PC-9 (cell line): Measurements from ENCODE around the gene EBP. TPM values are rescaled to one million over a fixed set of nuclear protein-coding genes. Genes with fewer than 3 reads are reported as not detected.
"Not testable (repeated sequence)": the region's sequence is repeated elsewhere in the genome, so short reads cannot be mapped to it uniquely, and the experiment has no call there.

Experiments used
- BruUV-seq: library from RNA; stranded (reverse); fragments of 400-500 nt; replicated peaks from 2 replicates; lab custom pipeline; 2021; lab: Mats Ljungman, UMichigan
- CTCF ChIA-PET: fragments of 300-600 bp; sonication (Branson Sonifier 250); formaldehyde crosslinking; loops from one replicate; lab custom pipeline; 2022; ENCODE audit warnings: antibody characterized with exemption; lab: Charles Lee
- POLR2A ChIA-PET: fragments of 300-600 bp; sonication (Branson Sonifier 250); formaldehyde crosslinking; loops from one replicate; lab custom pipeline; 2022; ENCODE audit warnings: antibody characterized with exemption; ENCODE audit not compliant: unreplicated experiment; lab: Charles Lee
- DNase-seq, 2 experiments: peaks; one replicate each; pipeline versions ENCODE4 v3.0.0 to v3.0.0-alpha.2; 2015 to 2022; ENCODE audit warnings: mixed read lengths in 1 of 2
- H2AFZ ChIP-seq: fragments of 200-600 bp; sonication (generic); 2 replicates; pipeline ENCODE4 v1.8.1; 2017; ENCODE audit warnings: antibody characterized with exemption
- H3F3A ChIP-seq: fragments of 200-600 bp; sonication (generic); 2 replicates; pipeline ENCODE4 v1.8.1; 2017; ENCODE audit warnings: antibody characterized with exemption, mild to moderate bottlenecking, low read depth; ENCODE audit not compliant: insufficient read depth
- H3K27ac ChIP-seq: fragments of 200-600 bp; sonication (generic); 2 replicates; pipeline ENCODE4 v1.6.1; 2016; ENCODE audit warnings: mixed run types
- H3K27me3 ChIP-seq: fragments of 200-600 bp; sonication (generic); 2 replicates; pipeline ENCODE4 v1.6.1; 2016; ENCODE audit warnings: low read depth, mixed run types; ENCODE audit not compliant: insufficient read depth
- H3K36me3 ChIP-seq: fragments of 200-600 bp; sonication (generic); 2 replicates; pipeline ENCODE4 v1.6.1; 2016; ENCODE audit warnings: low read depth, mixed run types
- H3K4me1 ChIP-seq: fragments of 200-600 bp; sonication (generic); replicated peaks from 2 replicates; pipeline ENCODE4 v1.6.1; 2016; ENCODE audit warnings: mixed run types; ENCODE audit not compliant: insufficient read depth
- H3K4me2 ChIP-seq: fragments of 200-600 bp; sonication (generic); 2 replicates; pipeline ENCODE4 v1.6.1; 2017; ENCODE audit warnings: mixed run types
- H3K4me3 ChIP-seq: fragments of 200-600 bp; sonication (generic); 2 replicates; pipeline ENCODE4 v1.6.1; 2016; ENCODE audit warnings: mixed run types
- H3K79me2 ChIP-seq: fragments of 200-600 bp; sonication (generic); 2 replicates; pipeline ENCODE4 v1.6.1; 2017; ENCODE audit warnings: low read depth, mixed run types
- H3K9me2 ChIP-seq: fragments of 200-600 bp; sonication (generic); 2 replicates; pipeline ENCODE4 v1.8.1; 2017; ENCODE audit warnings: mild to moderate bottlenecking; ENCODE audit not compliant: insufficient read depth
- H3K9me3 ChIP-seq: fragments of 200-600 bp; sonication (generic); 2 replicates; pipeline ENCODE4 v1.8.1; 2016; ENCODE audit warnings: low read depth; ENCODE audit not compliant: insufficient read depth
- H4K20me1 ChIP-seq: fragments of 200-600 bp; sonication (generic); 2 replicates; pipeline ENCODE4 v1.8.1; 2017; ENCODE audit not compliant: insufficient read depth
- EZH2 ChIP-seq: fragments of 200-600 bp; sonication (generic); IDR thresholded peaks from 2 replicates; pipeline ENCODE4 v1.8.0; 2017; ENCODE audit warnings: antibody characterized with exemption, low read depth
- intact Hi-C: fragments of 100-400 bp; cut with micrococcal nuclease; formaldehyde crosslinking; loops from one replicate; pipeline ENCODE4 v1.10.0; 2022; ENCODE audit not compliant: unreplicated experiment
- total RNA-seq: library from RNA; stranded (reverse); gene quantifications from 2 replicates; pipeline ENCODE4 v1.2.3, GENCODE V29; 2021
- TF ChIP-seq, protein P1 (sequence below): fragments of 200-600 bp; sonication (generic); conservative IDR thresholded peaks from 2 replicates; pipeline ENCODE4 v1.6.1; 2017; ENCODE audit warnings: mixed run types, antibody characterized with exemption, mild to moderate bottlenecking, moderate library complexity

Gene EBP
- total RNA-seq, 1 experiment from 2014 or later = 113 TPM

DNA sequence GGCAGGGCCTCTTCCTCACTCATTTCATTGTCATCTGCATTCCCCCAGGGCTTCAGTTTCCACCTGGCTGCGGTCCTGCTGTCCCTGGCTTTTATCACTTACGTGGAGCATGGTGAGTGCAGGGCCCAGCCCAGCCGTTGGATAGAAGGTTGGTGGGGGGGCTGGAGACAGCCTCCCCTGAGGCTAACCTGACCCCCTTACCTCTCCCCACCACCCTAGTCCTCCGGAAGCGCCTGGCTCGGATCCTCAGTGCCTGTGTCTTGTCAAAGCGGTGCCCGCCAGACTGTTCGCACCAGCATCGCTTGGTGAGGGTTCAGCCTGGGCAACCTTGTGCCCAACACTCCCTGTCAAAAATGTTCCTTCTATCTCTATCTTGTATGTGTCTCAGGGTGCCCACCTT is 5.8 kb upstream of the EBP start:
- intact Hi-C loops = no loop called here
- H3F3A ChIP-seq = no peaks in the 10 kb centered on the region
- H3K36me3 ChIP-seq = no peaks in the 10 kb centered on the region
- no peaks in the 10 kb centered on the region for H3K9me3 ChIP-seq
- POLR2A ChIA-PET = no interaction called here
- no peak for DNase-seq
- H4K20me1 ChIP-seq = no peaks in the 10 kb centered on the region
- no peaks in the 10 kb centered on the region for H3K4me1 ChIP-seq
- H3K27ac ChIP-seq = no peak overlapping the region
- H3K4me3 ChIP-seq = no peak overlapping the region
- H3K79me2 ChIP-seq = no peaks in the 10 kb centered on the region
- TF ChIP-seq, protein P1, sequence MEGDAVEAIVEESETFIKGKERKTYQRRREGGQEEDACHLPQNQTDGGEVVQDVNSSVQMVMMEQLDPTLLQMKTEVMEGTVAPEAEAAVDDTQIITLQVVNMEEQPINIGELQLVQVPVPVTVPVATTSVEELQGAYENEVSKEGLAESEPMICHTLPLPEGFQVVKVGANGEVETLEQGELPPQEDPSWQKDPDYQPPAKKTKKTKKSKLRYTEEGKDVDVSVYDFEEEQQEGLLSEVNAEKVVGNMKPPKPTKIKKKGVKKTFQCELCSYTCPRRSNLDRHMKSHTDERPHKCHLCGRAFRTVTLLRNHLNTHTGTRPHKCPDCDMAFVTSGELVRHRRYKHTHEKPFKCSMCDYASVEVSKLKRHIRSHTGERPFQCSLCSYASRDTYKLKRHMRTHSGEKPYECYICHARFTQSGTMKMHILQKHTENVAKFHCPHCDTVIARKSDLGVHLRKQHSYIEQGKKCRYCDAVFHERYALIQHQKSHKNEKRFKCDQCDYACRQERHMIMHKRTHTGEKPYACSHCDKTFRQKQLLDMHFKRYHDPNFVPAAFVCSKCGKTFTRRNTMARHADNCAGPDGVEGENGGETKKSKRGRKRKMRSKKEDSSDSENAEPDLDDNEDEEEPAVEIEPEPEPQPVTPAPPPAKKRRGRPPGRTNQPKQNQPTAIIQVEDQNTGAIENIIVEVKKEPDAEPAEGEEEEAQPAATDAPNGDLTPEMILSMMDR = no peak
- TF ChIP-seq EZH2 = no peak
- CTCF ChIA-PET = no interaction called here
- H3K9me2 ChIP-seq = no peaks in the 10 kb centered on the region
- H3K27me3 ChIP-seq = no peaks in the 10 kb centered on the region
- H3K4me2 ChIP-seq = no peak overlapping the region
- no peak overlapping the region for H2AFZ ChIP-seq
- no TSS peak for BruUV-seq

DNA sequence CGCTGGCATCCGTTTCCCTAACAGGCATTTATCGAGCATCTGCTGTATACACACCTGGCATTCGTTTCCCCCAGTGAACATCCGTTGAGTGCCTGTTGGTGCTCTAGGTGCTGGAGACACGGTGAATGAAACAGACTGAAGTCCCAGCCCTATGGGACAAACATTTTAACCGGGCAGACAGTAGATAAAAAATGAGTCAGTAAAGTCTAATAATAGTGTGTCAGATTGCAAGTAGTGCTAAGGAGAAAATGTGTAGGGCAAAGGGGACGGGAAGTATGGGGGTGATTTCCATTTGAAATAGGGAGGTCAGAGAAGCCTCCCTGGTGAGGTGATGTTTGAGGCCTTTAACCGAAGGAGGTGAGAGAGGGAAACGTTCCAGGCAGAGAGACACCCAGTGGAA is 5.3 kb upstream of the EBP start:
- no peak for DNase-seq
- Histone ChIP-seq H3K79me2 (no peaks in the 10 kb centered on the region), H3K9me2 (no peaks in the 10 kb centered on the region), H3K27me3 (no peaks in the 10 kb centered on the region), H2AFZ (no peak overlapping the region), H4K20me1 (no peaks in the 10 kb centered on the region), H3K4me1 (no peaks in the 10 kb centered on the region), H3K9me3 (no peaks in the 10 kb centered on the region), H3K27ac (no peak overlapping the region), H3K36me3 (no peaks in the 10 kb centered on the region), H3K4me2 (no peak overlapping the region), H3F3A (no peaks in the 10 kb centered on the region), H3K4me3 (no peak overlapping the region)
- ChIA-PET POLR2A (no interaction called here), CTCF (no interaction called here)
- TF ChIP-seq EZH2 = no peak
- TF ChIP-seq, protein P1 = no peak
- no TSS peak for BruUV-seq
- intact Hi-C loops = no loop called here

DNA sequence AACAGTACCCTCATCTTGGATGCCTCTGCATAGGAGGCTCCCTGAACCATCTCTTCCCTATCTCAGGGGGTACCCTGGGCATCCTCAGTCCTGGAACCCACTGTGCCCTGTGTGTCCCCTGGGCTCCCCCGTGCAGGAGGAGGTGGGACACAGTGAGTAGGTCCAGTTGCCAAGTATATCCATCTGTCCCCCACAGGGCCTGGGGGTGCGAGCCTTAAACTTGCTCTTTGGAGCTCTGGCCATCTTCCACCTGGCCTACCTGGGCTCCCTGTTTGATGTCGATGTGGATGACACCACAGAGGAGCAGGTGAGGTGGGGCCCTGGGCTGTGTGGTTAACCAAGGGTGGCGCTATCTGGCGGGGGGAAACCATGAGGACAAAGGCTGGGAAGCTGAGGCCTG is 4.6 kb upstream of the EBP start:
- H3K4me2 ChIP-seq = no peak overlapping the region
- no peak overlapping the region for H2AFZ ChIP-seq
- H3K4me1 ChIP-seq = no peaks in the 10 kb centered on the region
- no peaks in the 10 kb centered on the region for H3K9me3 ChIP-seq
- CTCF ChIA-PET = no interaction called here
- H3F3A ChIP-seq = no peaks in the 10 kb centered on the region
- H3K79me2 ChIP-seq = 0 out of 2 replicates have a peak, but pooled peaks cover under 1% of the 10 kb centered on the region
- BruUV-seq = no TSS peak
- intact Hi-C loops = no loop called here
- H4K20me1 ChIP-seq = no peaks in the 10 kb centered on the region
- H3K27me3 ChIP-seq = no peaks in the 10 kb centered on the region
- no peak for DNase-seq
- POLR2A ChIA-PET = no interaction called here
- TF ChIP-seq, protein P1 = no peak
- TF ChIP-seq EZH2 = no peak
- no peaks in the 10 kb centered on the region for H3K9me2 ChIP-seq
- H3K27ac ChIP-seq = no peak overlapping the region
- no peaks in the 10 kb centered on the region for H3K36me3 ChIP-seq
- H3K4me3 ChIP-seq = no peak overlapping the region

DNA sequence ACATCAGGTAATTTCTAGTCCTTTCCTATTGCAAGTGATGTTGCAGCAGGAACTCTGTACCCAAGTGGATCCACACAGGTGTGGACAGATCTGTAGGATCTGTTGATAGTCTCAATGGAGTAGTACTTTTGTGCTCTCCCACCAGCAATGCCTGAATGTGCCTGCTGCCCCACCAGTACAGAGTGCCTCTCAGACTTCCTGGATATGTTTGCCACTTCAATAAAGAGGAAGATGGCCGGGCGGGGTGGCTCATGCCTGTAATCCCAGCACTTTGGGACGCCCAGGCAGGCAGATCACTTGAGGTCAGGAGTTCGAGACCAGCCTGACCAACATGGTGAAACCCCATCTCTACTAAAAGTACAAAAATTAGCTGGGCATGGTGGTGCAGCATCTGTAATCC is 2.1 kb upstream of the EBP start:
- H3K9me3 ChIP-seq, H3K27ac ChIP-seq, H3K9me2 ChIP-seq, DNase-seq, H4K20me1 ChIP-seq, H3K79me2 ChIP-seq, H3K27me3 ChIP-seq, H3F3A ChIP-seq, BruUV-seq, H2AFZ ChIP-seq, H3K4me2 ChIP-seq, POLR2A ChIA-PET, CTCF ChIA-PET, H3K36me3 ChIP-seq, H3K4me1 ChIP-seq, intact Hi-C loops, H3K4me3 ChIP-seq: not testable (repeated sequence)
